ENCODE results near the gene ACOX2.

Gene ACOX2

GRCh38 chr3:58502872-58503271 lies 34.1 kb downstream of the ACOX2 start:
- no peak for DNase-seq (ENCODE audit: low spot score)

DNA sequence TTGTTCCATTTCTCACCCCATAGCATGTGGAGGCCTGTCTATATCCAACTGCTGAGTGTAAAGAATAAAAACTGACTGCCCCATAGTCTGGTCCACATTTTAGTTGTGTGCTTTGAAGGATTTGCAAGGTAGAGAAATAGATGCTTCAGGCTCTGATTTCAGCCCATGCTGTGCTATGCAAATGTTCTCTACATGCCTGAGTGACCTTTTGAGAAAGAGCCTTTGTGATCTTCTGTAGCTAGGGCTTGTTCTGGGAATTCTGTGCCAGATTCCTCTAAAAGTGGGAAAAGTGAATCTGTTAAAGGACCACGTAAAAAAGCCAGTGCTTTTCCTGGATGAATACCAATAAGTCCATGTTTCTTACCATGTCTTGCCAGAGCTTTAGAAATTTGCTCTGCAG lies 39.9 kb downstream of the ACOX2 start:
- no peak for DNase-seq (ENCODE audit: low spot score)

DNA sequence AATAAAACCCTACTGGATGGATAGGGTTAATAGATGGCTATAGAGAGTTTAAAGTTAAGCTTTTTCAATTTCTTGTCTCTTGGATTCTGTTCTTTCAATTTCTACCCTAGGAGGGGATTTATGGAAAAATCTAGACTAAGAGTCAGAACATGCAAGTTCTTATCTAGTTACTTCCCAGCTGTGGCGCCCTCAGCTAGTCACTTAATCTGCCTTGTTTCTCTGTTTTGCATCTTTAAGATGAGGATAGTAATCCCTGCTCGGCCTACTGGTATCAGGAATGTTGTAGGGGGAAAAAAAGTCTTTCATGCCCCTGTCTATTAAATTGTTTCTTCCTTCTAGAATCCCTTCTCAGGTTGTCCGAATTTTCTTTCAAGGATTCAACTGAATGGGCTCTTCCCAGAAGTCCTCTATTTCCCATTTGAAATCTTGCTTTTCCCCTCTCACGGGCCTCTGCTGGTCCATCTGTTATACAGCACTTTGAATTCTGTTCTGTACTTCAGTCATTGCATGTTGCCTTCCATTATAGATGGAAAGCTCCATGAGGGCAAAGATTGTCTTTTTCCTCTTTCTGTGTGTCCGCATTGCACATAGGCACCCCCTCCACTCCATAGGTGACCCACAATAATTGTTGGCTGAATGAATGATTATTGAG lies 40.7 kb downstream of the ACOX2 start:
- DNase-seq (ENCODE audit: low spot score): no peak

GRCh38 chr3:58495101-58495500 lies 41.9 kb downstream of the ACOX2 start:
- no peak for DNase-seq (ENCODE audit: low spot score)

- no peak for DNase-seq (ENCODE audit: low spot score)
Measured at GRCh38 chr3:58494107-58494506, 42.9 kb downstream of the ACOX2 start.

DNA sequence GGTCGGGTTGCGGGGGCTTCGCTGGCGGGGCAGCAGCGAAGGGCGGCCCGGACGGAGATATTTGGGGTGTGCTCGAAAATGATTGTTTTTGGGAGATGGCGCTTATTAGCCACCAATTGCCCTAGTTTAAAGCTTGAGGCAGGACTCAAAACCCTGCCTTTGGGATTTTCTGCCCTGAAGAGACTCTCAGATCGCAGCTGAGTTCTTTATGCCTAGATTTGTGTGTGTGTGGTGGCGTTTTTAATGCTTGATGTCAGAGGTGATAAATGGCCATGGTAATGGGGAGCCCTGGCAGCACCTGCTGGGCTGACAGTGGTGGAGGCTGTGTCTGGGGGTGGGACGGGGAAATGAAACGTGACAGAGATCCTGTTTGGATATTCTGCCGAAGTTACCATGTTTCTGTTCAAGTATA lies 44.5 kb downstream of the ACOX2 start:
- no peak for DNase-seq (ENCODE audit: low spot score)

DNA sequence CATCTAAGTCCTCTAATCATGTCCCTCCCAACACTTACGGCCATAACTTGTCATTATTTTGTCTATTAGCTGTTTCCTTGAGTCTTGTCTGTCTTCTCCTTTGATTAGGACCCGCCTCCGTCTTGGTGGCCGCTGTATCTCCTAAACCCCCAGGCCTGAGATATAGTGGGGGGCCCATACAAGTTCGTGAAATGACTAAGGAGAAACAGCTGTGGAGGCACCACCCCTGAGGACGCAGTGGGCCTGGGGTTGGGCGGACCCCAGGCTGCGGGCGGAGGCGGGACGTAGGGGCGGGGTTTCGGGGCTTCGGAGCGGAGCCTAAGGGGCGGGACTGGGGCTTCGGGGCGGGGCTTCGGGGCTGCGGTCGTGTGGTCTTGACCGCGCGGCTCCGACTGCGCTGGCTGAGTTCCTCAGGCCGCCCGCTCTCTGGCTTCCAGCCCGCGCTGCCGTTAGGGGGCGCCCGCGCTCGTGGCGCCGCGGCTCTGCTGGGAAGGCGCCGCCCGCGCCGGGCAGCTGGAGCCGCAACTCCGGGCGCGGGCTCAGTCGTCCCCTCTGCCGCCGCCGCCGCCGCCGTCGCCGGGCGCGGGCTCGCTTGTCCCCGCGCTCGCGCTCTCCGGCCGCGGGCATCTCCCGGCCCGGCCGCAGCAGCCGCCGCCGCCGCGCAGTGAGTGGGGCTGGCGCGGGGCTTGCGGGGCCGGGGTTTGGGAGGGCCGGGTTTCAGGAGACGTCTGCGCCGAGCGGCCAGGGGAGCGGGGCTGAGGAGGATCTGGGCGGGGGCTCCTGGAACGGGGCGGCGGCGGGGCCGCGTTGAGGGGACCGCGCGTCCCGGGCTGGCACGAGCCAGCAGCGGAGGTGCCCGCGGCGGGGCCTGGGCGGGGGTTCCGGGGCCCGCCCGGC lies 45.2 kb downstream of the ACOX2 start, which contains the start of gene KCTD6:
KCTD6 (plus strand) TSS at position 591 of the 897 bp plus-strand sequence. CDS start 6,660 bp downstream, outside the sequence.
- peak; percentile 95 for DNase-seq (ENCODE audit: low spot score)

GRCh38 chr3:58490860-58491501 lies 46.0 kb downstream of the ACOX2 start:
- DNase-seq (ENCODE audit: low spot score): peak; percentile 58

DNA sequence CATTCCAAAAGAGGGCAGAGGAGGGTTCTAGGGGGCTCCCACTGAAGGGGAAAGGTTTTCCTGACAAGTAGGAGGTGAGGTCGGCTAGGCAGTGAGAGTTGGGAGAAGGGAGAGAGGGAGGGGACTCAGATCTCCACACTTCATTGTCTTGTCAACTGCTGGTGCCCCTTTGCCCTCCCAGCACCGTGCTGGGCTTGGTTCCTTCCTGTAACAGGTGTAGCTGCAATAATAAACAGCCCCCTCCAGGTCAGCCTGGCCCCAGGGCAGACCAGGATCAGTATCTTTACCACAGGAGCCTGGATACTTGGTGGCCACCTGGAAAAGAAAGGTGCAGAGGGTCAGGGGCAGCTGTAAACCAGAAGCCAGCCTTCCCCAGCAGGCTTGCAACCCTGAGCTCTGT lies 48.0 kb downstream of the ACOX2 start:
- no peak for DNase-seq (ENCODE audit: low spot score)

DNA sequence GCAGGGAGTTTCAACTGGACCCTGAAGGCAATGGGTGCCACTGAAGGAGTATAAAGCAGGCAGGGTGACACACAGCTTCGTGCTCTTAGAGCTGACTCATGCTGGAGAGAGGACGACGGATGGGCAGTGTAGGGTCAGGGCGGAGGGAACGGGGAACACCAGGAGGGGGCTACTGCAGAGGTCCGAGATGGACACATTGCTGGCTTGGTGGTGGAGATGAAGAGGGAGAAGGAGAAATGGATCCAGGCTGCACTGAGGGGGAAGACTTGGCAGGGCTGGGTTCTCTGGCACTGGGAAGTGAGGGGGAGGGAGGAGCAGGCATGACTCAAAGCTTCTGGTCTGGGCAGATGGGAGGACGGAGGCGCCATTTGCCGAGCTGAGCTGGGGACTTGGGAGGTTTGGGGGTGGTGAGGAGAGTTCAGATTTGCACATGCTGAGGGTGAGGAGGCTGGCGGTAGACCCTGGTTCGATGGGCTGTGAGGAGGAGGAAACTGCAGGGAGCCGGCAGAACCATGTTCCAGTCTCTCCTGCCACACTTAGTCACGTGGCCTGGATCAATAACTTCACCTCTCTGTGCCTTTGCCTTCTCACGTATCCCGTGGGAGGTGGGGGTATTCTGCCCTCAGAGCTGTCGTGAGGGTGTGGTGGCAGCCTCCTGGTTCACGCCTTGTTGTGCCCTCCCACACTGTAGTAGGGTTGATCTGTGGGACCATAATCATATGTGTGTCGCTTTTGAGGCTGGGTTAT lies 49.7 kb downstream of the ACOX2 start:
- DNase-seq (ENCODE audit: low spot score): no peak

DNA sequence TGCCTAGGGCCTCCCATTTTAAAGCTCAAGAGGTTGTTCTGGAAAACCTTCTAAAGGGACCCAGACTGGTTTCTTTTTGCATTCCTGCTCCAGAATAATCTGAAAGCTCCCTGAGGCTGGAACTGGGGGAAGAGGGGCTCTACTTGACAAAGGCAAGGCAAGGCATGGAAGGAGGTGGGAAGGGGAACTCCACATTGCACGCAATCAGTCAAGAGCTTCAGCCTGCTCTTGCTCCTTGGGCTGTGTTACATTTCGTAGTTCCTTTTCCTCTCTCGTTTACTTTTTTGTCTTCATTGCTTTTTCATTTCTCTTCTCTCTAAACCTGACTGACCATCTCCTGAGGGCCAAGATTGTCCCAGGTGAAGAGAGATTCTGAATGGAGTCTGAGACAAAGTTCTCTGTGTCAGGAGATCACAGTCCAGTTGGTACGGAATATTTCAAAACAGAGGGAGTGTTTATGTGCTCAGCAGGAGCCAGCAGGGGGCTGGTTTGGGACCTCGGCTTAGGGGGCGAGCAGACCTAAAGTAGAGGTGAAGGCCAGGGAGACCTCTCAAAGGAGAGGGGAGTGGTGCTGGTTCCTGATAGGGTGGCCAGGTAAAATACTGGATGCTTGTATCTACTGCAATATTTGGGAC lies 51.1 kb downstream of the ACOX2 start:
- no peak for DNase-seq (ENCODE audit: low spot score)

- no peak for DNase-seq (ENCODE audit: low spot score)
Measured at GRCh38 chr3:58484722-58485069, 52.3 kb downstream of the ACOX2 start.

DNA sequence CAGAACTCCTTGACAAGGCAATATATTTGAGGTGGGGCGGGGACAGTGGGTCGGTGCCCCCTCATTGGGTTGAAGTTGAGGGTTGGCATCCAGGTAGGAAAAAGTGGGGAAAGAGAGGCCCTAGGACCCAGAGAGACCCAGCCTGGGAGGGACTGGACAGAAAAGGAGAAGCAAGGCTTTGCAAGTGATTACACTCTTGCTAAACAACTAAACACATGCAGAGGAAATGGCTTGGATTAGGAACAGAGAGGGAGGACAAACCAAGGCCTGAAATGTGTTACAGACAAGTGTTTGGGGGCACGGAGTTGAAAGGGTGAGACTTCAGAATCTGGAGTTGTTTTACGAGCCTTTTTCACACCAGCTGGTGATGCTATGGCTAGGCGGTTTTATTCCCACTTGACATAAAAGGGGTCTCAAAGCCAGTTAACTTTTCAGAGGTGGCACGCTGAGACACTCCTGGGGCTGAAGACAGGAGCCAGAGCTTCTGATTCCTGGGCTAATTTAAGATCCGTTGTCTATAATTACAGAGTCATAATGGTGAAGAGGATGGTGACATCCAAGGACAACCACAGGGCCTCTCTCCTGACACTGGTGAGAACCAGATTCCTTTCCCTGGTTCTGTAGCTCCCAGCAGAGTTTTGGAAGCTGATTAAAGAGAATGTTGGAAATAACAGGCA lies 52.8 kb downstream of the ACOX2 start:
- no peak for DNase-seq (ENCODE audit: low spot score)

DNA sequence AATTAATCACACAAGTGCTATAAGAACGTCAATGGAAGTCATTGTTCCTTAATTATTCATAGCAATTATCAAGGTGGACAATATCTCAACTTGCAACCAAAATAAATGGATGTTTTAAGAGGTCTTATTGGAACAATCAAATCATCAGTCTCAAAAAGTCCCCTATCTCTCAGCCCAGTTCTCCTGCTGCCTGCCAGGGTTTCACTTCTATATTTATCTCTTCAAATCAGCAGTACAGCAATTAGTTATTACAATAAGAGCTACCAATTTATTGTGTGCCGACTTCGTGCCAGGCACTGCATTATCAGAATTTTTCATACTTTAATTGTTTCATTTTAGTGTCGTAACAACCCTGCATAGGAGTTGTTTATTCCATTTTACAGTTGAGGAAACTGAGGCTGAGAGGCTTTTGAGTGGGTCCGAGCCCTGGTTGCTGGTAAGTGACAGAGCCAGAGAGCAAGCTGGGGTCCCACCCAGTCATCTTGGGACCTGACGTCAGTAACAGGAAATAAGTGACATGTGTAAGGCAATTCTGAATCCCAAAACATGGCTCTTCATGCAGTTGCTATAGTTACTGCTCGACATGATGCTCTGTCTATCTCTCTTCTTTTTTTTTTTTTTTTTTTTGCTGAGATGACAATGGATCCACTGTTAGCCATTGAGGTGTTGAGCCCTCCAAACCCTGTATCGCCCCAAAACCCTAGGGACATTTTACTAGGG lies 53.9 kb downstream of the ACOX2 start:
- no peak for DNase-seq (ENCODE audit: low spot score)

- no peak for DNase-seq (ENCODE audit: low spot score)
Measured at GRCh38 chr3:58480309-58480708, 56.7 kb downstream of the ACOX2 start.

GRCh38 chr3:58478781-58479180 lies 58.2 kb downstream of the ACOX2 start:
- no peak for DNase-seq (ENCODE audit: low spot score)

DNA sequence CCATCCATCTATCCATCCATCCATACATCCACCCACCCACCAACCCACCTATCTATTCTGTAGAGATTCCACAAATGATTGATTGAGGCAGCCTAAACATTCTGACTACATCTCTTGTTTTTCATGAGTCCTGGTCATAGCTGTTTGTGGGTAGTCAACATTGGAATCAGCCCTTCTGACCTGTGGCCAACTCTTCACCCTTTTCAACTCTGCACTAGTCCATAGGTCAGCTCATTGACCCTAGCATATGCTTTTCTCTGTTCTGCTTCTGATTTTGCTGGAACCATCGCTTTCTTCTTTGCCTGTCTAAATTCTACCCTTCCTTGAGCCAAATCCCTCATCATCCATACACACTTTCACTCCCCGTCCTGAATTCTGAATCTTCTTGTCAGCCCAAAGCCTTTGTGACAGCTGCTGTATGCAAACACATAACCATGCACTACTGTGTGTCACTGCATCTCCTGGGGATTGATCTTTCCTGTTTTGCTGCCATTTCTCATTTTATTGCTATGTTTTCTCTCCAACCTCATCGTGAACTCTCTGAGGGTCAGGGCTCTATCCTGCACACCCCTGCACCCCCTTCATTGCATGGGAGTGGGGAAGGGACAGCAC lies 61.9 kb downstream of the ACOX2 start:
- no peak for DNase-seq (ENCODE audit: low spot score)

DNA sequence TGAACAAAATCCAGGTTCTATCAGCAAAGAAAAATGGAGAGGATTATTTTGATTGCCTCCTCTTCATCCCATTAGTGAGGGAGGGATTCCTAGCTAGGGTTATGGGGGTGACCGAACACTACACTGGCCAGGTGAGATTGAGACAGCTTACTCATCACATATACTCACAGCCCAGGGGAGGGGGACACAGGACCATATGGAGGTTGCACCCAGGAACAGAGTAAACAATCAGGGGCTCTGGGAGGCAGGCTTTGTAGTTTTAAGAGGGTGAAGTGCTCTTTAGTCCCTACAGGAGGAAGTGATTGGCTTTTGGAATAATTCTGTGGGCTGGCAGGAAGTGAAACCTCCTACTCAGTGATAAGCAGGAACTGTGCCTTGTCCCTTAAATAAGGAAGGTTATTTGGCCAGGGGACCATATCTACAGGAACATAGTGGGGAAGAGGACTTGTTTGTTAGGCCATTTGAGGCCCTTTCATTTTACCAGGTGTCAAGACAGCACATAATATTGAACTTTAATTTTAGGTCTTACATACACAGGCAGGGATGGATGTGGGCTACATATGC lies 62.6 kb downstream of the ACOX2 start:
- DNase-seq (ENCODE audit: low spot score): no peak

- no peak for DNase-seq (ENCODE audit: low spot score)
Measured at GRCh38 chr3:58473275-58473674, 63.7 kb downstream of the ACOX2 start.

Data from ecto neural progenitor cell (in vitro differentiated cells).